GM12891 (cell line): ENCODE data around the gene PRSS12.

Source experiments
- PAX5 ChIP-seq: IDR thresholded peaks from 2 replicates; pipeline ENCODE4 v1.6.1; 2011; ENCODE audit warnings: low read length, moderate library complexity, mild to moderate bottlenecking; ENCODE audit not compliant: insufficient read depth, severe bottlenecking
- POLR2A ChIP-seq: IDR thresholded peaks from 2 replicates; pipeline ENCODE4 v1.6.1; 2011; ENCODE audit warnings: low read depth, low read length, control low read depth
- POLR2AphosphoS5 ChIP-seq: IDR thresholded peaks from 2 replicates; pipeline ENCODE4 v1.6.1; 2011; ENCODE audit warnings: low read depth, low read length, control low read depth
- POU2F2 ChIP-seq: IDR thresholded peaks from 2 replicates; pipeline ENCODE4 v1.6.1; 2011; ENCODE audit warnings: low read depth, mild to moderate bottlenecking, control low read depth, low read length, moderate library complexity
- SPI1 ChIP-seq: IDR thresholded peaks from 2 replicates; pipeline ENCODE4 v1.6.1; 2011; ENCODE audit warnings: low read depth, low read length, control low read depth
- TAF1 ChIP-seq: IDR thresholded peaks from 2 replicates; pipeline ENCODE4 v1.6.1; 2011; ENCODE audit warnings: low read depth, low read length, control low read depth

DNA sequence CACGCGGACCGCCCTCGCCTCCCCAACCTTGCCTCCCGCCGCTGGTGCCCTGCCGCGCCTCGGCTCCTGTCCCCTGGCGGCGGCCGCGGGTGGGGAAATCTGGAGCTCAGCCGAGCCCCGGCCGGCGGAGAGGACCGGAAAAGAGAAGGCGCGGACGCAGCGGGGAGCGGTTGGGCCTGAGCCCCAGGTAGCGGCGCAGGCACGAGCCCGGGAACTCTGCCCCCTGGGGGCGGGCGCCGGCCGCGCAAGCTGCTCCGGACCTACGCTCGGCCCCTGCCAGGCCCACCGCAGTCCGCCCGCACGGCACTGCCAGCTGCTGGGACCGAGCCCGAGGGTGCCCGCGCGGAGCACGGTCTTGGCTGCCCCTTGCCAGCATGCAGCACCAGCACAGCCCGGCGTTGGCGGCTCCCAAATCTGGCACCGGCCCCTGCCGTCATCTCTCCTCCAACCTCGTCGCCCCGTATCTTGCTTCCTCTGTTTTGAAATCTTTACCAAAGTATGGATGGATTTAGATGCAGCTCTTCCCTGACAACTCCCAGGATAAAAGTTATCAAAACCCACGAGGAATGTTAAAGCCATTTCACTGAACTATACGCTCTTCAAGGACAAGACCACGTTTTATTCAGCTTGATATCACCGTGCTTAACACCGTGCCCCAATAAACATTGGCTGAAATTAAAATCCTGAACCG, at the start of gene PRSS12:
- TF ChIP-seq PAX5 (no peak), POLR2A (no peak), POU2F2 (no peak), POLR2AphosphoS5 (no peak), SPI1 (no peak), TAF1 (no peak)
